RCC 7860 (cell line): ENCODE results near the gene NKIRAS1.

Source experiments
- DNase-seq: peaks from one replicate; pipeline ENCODE4 v3.0.0-alpha.2; 2015; ENCODE audit warnings: low spot score
- FAIRE-seq: peaks from 2 replicates; lab custom pipeline; 2012; peaks lifted over from hg19 to GRCh38; lab: Jason Lieb, UNC

The NKIRAS1 gene

GRCh38 chr3:23916886-23917678 is at the start of gene NKIRAS1, which contains the start of gene RPL15:
Gene NKIRAS1, minus strand, starts transcription at chr3:23916990. Its CDS starts 6,086 bp downstream, at chr3:23910904.
Gene RPL15, plus strand, starts transcription at chr3:23917132. Its CDS starts 728 bp downstream, at chr3:23917860.
- DNase-seq = peak; percentile 91
- FAIRE-seq = peak; percentile 65

GRCh38 chr3:23966328-23966727 is 49.5 kb upstream of the NKIRAS1 start:
- FAIRE-seq (no peak), DNase-seq (no peak)

- FAIRE-seq = no peak
- DNase-seq = no peak
These were observed 47.9 kb upstream of the NKIRAS1 start for GRCh38 chr3:23964537-23965235.

GRCh38 chr3:23961913-23962312 is 45.1 kb upstream of the NKIRAS1 start:
- FAIRE-seq (no peak), DNase-seq (no peak)

- DNase-seq (no peak), FAIRE-seq (no peak)
These were observed 44.3 kb upstream of the NKIRAS1 start for GRCh38 chr3:23961066-23961465.

GRCh38 chr3:23960649-23961048 is 43.9 kb upstream of the NKIRAS1 start:
- no peak for FAIRE-seq
- no peak for DNase-seq

- DNase-seq (peak; percentile 72), FAIRE-seq (peak; percentile 71)
These were observed 42.5 kb upstream of the NKIRAS1 start for GRCh38 chr3:23959135-23959900.

- FAIRE-seq = no peak
- DNase-seq = no peak
These were observed 39.9 kb upstream of the NKIRAS1 start for GRCh38 chr3:23956701-23957100.

GRCh38 chr3:23954144-23954543 is 37.4 kb upstream of the NKIRAS1 start:
- no peak for FAIRE-seq
- DNase-seq = no peak

GRCh38 chr3:23953523-23953922 is 36.7 kb upstream of the NKIRAS1 start:
- no peak for FAIRE-seq

GRCh38 chr3:23952646-23953045 is 35.9 kb upstream of the NKIRAS1 start:
- no peak for FAIRE-seq
- no peak for DNase-seq

More at GRCh38 chr3:23953523-23953922, 36.7 kb upstream of the NKIRAS1 start:
- DNase-seq = no peak

GRCh38 chr3:23950293-23950692 is 33.5 kb upstream of the NKIRAS1 start:
- no peak for FAIRE-seq
- peak; percentile 4 for DNase-seq

GRCh38 chr3:23949784-23950183 is 33.0 kb upstream of the NKIRAS1 start:
- no peak for DNase-seq
- no peak for FAIRE-seq

GRCh38 chr3:23948761-23949160 is 32.0 kb upstream of the NKIRAS1 start:
- no peak for DNase-seq
- FAIRE-seq = no peak

- DNase-seq (peak; percentile 82), FAIRE-seq (no peak)
These were observed 29.3 kb upstream of the NKIRAS1 start for GRCh38 chr3:23945913-23946687.

- DNase-seq = no peak
- FAIRE-seq = no peak
These were observed 28.8 kb upstream of the NKIRAS1 start for GRCh38 chr3:23945663-23945912.

- FAIRE-seq = no peak
- DNase-seq = peak; percentile 66
These were observed 28.3 kb upstream of the NKIRAS1 start, which contains the start of gene NR1D2 for GRCh38 chr3:23944861-23945662. Gene NR1D2, plus strand, starts transcription at chr3:23945286. Its CDS starts 293 bp downstream, at chr3:23945579.

- no peak for FAIRE-seq
- DNase-seq = no peak
These were observed 27.4 kb upstream of the NKIRAS1 start for GRCh38 chr3:23944007-23944783.

- DNase-seq (no peak), FAIRE-seq (no peak)
These were observed 25.8 kb upstream of the NKIRAS1 start for GRCh38 chr3:23942546-23942945.
